Superior temporal gyrus (tissue), 1 donor: Measurements from ENCODE around the gene COMMD3.
A peak's percentile ranks its signal among the peaks of the same experiment; 100 is the strongest.
"Not testable (repeated sequence)": the region's sequence is repeated elsewhere in the genome, so short reads cannot be mapped to it uniquely, and the experiment has no call there.

Experiments
- DNase-seq: peaks from one replicate; pipeline ENCODE4 v3.0.0-alpha.2; 2016; ENCODE audit errors: extremely low spot score

COMMD3 gene

GRCh38 chr10:22316286-22317075, at the start of gene COMMD3:
COMMD3 (plus strand) TSS chr10:22316388; CDS start chr10:22316418, 30 bp downstream.
- DNase-seq = peak; percentile 92

GRCh38 chr10:22268503-22268902, 47.7 kb upstream of the COMMD3 start:
- no peak for DNase-seq

- DNase-seq = no peak
Observed at GRCh38 chr10:22271786-22272185, 44.4 kb upstream of the COMMD3 start.

- DNase-seq = no peak
Observed at GRCh38 chr10:22278441-22278782, 37.8 kb upstream of the COMMD3 start.

GRCh38 chr10:22280078-22280477, 36.1 kb upstream of the COMMD3 start:
- no peak for DNase-seq

GRCh38 chr10:22285130-22285529, 31.1 kb upstream of the COMMD3 start:
- no peak for DNase-seq

- no peak for DNase-seq
Observed at GRCh38 chr10:22293747-22294404, 22.3 kb upstream of the COMMD3 start.

- no peak for DNase-seq
Observed at GRCh38 chr10:22294694-22295093, 21.5 kb upstream of the COMMD3 start.

GRCh38 chr10:22301193-22301592, 15.0 kb upstream of the COMMD3 start:
- no peak for DNase-seq

GRCh38 chr10:22303461-22303860, 12.7 kb upstream of the COMMD3 start:
- no peak for DNase-seq

- DNase-seq = no peak
Observed at GRCh38 chr10:22305721-22306120, 10.5 kb upstream of the COMMD3 start.

- DNase-seq = no peak
Observed at GRCh38 chr10:22308390-22308789, 7.8 kb upstream of the COMMD3 start.

- DNase-seq = no peak
Observed at GRCh38 chr10:22309180-22310000, 6.8 kb upstream of the COMMD3 start.

GRCh38 chr10:22310012-22310411, 6.2 kb upstream of the COMMD3 start:
- DNase-seq = not testable (repeated sequence)

GRCh38 chr10:22310928-22311327, 5.3 kb upstream of the COMMD3 start:
- DNase-seq = no peak

- peak; percentile 32 for DNase-seq
Observed at GRCh38 chr10:22314852-22315251, 1.3 kb upstream of the COMMD3 start.

- DNase-seq = peak; percentile 56
Observed at GRCh38 chr10:22315455-22316285, 518 bp upstream of the COMMD3 start.

- DNase-seq = no peak
Observed at GRCh38 chr10:22317076-22317370, 835 bp downstream of the COMMD3 start.

GRCh38 chr10:22317771-22318565, 1.8 kb downstream of the COMMD3 start:
- DNase-seq = no peak

- DNase-seq = no peak
Observed at GRCh38 chr10:22318772-22319171, 2.6 kb downstream of the COMMD3 start.

GRCh38 chr10:22319547-22319979, 3.4 kb downstream of the COMMD3 start:
- DNase-seq = peak; percentile 37
